Stimulated activated CD4-positive, alpha-beta T cell treated with anti-CD3 and anti-CD28 coated beads, TNF-alpha, amount 100 ng/mL, for 24 hours (primary cell): ENCODE data around the gene TUBA4B.

Experiments used
- DNase-seq, 3 experiments: peaks; one replicate each; pipeline ENCODE4 v3.0.0-alpha.2; 2020; ENCODE audit warnings: low read depth in 3 of 3

The TUBA4B gene

GRCh38 chr2:219314804-219315468, 61.9 kb downstream of the TUBA4B start:
- DNase-seq: no peak
